ENCODE results near the gene ERBB3. TPM values are rescaled to one million over a fixed set of nuclear protein-coding genes. Genes with fewer than 3 reads are reported as not detected.

The ERBB3 gene
- total and polyA plus RNA-seq, 2 of the 8 experiments (the other 6 are each of a cell fraction or from before 2014, with no cell fraction given), result 33.9 to 52.4 TPM

- TF ChIP-seq TEAD4 (IDR thresholded peaks at IDR 0.05; ENCODE audit: low read depth, low read length), result no peak
Observed at GRCh38 chr12:56099787-56100186, 19.8 kb downstream of the ERBB3 start (continued).

Measured in H1 (cell line).